ENCODE results near the gene SNX18.
"Not testable (repeated sequence)": the region's sequence is repeated elsewhere in the genome, so short reads cannot be mapped to it uniquely, and the experiment has no call there.

The SNX18 gene

GRCh38 chr5:54533541-54534190 is 16.1 kb downstream of the SNX18 start:
- no peak overlapping the region for H3K4me3 ChIP-seq (ENCODE audit: low read length)
- no peak for TF ChIP-seq CTCF (IDR thresholded peaks at IDR 0.05; ENCODE audit: insufficient read depth, low read depth, low read length, missing control alignments)
- peak; percentile 67 for DNase-seq (ENCODE audit: low read depth)

GRCh38 chr5:54534191-54535004 is 16.8 kb downstream of the SNX18 start:
- no peak for DNase-seq (ENCODE audit: low read depth)
- TF ChIP-seq CTCF (IDR thresholded peaks at IDR 0.05; ENCODE audit: insufficient read depth, low read depth, low read length, missing control alignments) = no peak
- H3K4me3 ChIP-seq (ENCODE audit: low read length) = no peak overlapping the region

- no peak for DNase-seq (ENCODE audit: low read depth)
- no peak for TF ChIP-seq CTCF (IDR thresholded peaks at IDR 0.05; ENCODE audit: insufficient read depth, low read depth, low read length, missing control alignments)
- no peak overlapping the region for H3K4me3 ChIP-seq (ENCODE audit: low read length)
Measured at GRCh38 chr5:54535149-54535844, 17.7 kb downstream of the SNX18 start.

GRCh38 chr5:54536375-54536774 is 18.8 kb downstream of the SNX18 start:
- DNase-seq (ENCODE audit: low read depth); H3K4me3 ChIP-seq (ENCODE audit: low read length): not testable (repeated sequence)

- not testable (repeated sequence) for H3K4me3 ChIP-seq (ENCODE audit: low read length); DNase-seq (ENCODE audit: low read depth)
Measured at GRCh38 chr5:54536861-54537260, 19.3 kb downstream of the SNX18 start.

- DNase-seq (ENCODE audit: low read depth) = no peak
- TF ChIP-seq CTCF (IDR thresholded peaks at IDR 0.05; ENCODE audit: insufficient read depth, low read depth, low read length, missing control alignments) = no peak
- H3K4me3 ChIP-seq (ENCODE audit: low read length) = no peak overlapping the region
Measured at GRCh38 chr5:54537725-54538124, 20.2 kb downstream of the SNX18 start.

GRCh38 chr5:54538156-54538555 is 20.6 kb downstream of the SNX18 start:
- H3K4me3 ChIP-seq (ENCODE audit: low read length) = no peak overlapping the region
- DNase-seq (ENCODE audit: low read depth) = no peak
- no peak for TF ChIP-seq CTCF (IDR thresholded peaks at IDR 0.05; ENCODE audit: insufficient read depth, low read depth, low read length, missing control alignments)

All from epithelial cell of esophagus (primary cell).